GM12878 (cell line): ENCODE data around the gene C9orf72. TPM values are rescaled to one million over a fixed set of nuclear protein-coding genes. Genes with fewer than 3 reads are reported as not detected.
A peak's percentile ranks its signal among the peaks of the same experiment; 100 is the strongest.

Source experiments
- BHLHE40 ChIP-seq, 2 experiments: fragments of 450-650 bp in 1 of 2; IDR thresholded peaks; 2 replicates each; pipeline ENCODE4 v1.6.1; 2011 to 2017; ENCODE audit warnings: low read depth in 2 of 2, borderline replicate concordance in 1 of 2, improper control_type of control experiment in 1 of 2, low read length in 1 of 2, mild to moderate bottlenecking in 1 of 2
- CEBPZ ChIP-seq: fragments of 150-350 bp; IDR thresholded peaks from 2 replicates; pipeline ENCODE4 v1.6.1; 2016; ENCODE audit warnings: low read depth, low read length
- CHD2 ChIP-seq: IDR thresholded peaks from 2 replicates; pipeline ENCODE4 v1.6.1; 2011; ENCODE audit warnings: low read depth, low read length, improper control_type of control experiment, borderline replicate concordance
- EZH2 ChIP-seq: IDR thresholded peaks from 2 replicates; pipeline ENCODE4 v1.6.1; 2012; ENCODE audit warnings: low read depth, mild to moderate bottlenecking, control low read depth, inconsistent platforms, low read length, borderline replicate concordance; ENCODE audit not compliant: control insufficient read depth
- IKZF2 ChIP-seq, 2 experiments: fragments of 450-650 bp; IDR thresholded peaks; 2 replicates each; pipeline ENCODE4 v1.6.1; 2017; ENCODE audit warnings: mild to moderate bottlenecking in 2 of 2, moderate library complexity in 2 of 2
- MEF2B ChIP-seq: fragments of 450-650 bp; IDR thresholded peaks from 2 replicates; pipeline ENCODE4 v1.6.1; 2018; ENCODE audit warnings: mild to moderate bottlenecking, moderate library complexity; ENCODE audit not compliant: partially characterized antibody, poor library complexity, severe bottlenecking
- MXI1 ChIP-seq: fragments of 150-350 bp; IDR thresholded peaks from 2 replicates; pipeline ENCODE4 v1.6.1; 2011; ENCODE audit warnings: low read depth, mild to moderate bottlenecking, inconsistent platforms, low read length, improper control_type of control experiment
- POLR2AphosphoS2 ChIP-seq: IDR thresholded peaks from 2 replicates; pipeline ENCODE4 v1.6.1; 2011; ENCODE audit warnings: low read depth, mild to moderate bottlenecking, low read length, improper control_type of control experiment, moderate library complexity
- REST ChIP-seq: IDR thresholded peaks from 2 replicates; pipeline ENCODE4 v1.6.1; 2012; ENCODE audit warnings: mild to moderate bottlenecking, low read depth, low read length
- SIN3A ChIP-seq: IDR thresholded peaks from 2 replicates; pipeline ENCODE4 v1.6.1; 2012; ENCODE audit warnings: low read depth, low read length, improper control_type of control experiment
- SUZ12 ChIP-seq: fragments of 200-600 bp; sonication (generic); IDR thresholded peaks from one replicate; pipeline ENCODE4 v1.6.1; 2018; ENCODE audit warnings: antibody characterized with exemption, mild to moderate bottlenecking; ENCODE audit not compliant: unreplicated experiment
- YY1 ChIP-seq: IDR thresholded peaks from 2 replicates; pipeline ENCODE4 v1.6.1; 2011; ENCODE audit warnings: low read depth, mild to moderate bottlenecking, low read length
- ZBED1 ChIP-seq: IDR thresholded peaks from 2 replicates; pipeline ENCODE4 v1.6.1; 2016; ENCODE audit warnings: borderline replicate concordance
- ZBTB4 ChIP-seq: fragments of 450-650 bp; formaldehyde crosslinking; IDR thresholded peaks from 2 replicates; pipeline ENCODE4 v1.4.0; 2022; ENCODE audit warnings: mild to moderate bottlenecking, moderate library complexity
- ZNF217 ChIP-seq: fragments of 450-650 bp; IDR thresholded peaks from 2 replicates; pipeline ENCODE4 v1.6.1; 2017; ENCODE audit warnings: antibody characterized with exemption, mild to moderate bottlenecking
- polyA plus RNA-seq, 11 experiments: library from polyadenylated mRNA; depleted of rRNA in 4 of 11; unstranded in 6 of 11; stranded (reverse) in 5 of 11; fragments of >200 nt; fragmentation: Nextera tagmentation in 4 of 11; fragmentation: Illumina TruSeq in 1 of 11; extraction: Ambion mirVana in 4 of 11; extraction: Trizol in 1 of 11; gene quantifications; 1 replicate in 1 of 11; 2 replicates in 10 of 11; pipeline versions ENCODE4 v1.2.1 to v1.2.3, GENCODE V29; 2011 to 2016; ENCODE audit warnings: inconsistent platforms in 2 of 11, missing spikeins in 2 of 11, low read depth in 1 of 11
- total RNA-seq, 4 experiments: library from RNA; depleted of rRNA in 3 of 4; stranded (reverse); fragments of >200 nt in 3 of 4; fragmentation: Illumina TruSeq in 1 of 4; extraction: Trizol in 1 of 4; gene quantifications; 2 replicates each; pipeline versions ENCODE4 v1.2.1 to v1.2.3, GENCODE V29; 2013 to 2021
- TF ChIP-seq, protein P1 (sequence below): IDR thresholded peaks from 2 replicates; pipeline ENCODE4 v1.6.1; 2012; ENCODE audit warnings: low read depth, low read length, improper control_type of control experiment
- TF ChIP-seq, protein P2 (sequence below): IDR thresholded peaks from 2 replicates; pipeline ENCODE4 v1.6.1; 2012; ENCODE audit warnings: low read depth, low read length, improper control_type of control experiment

Gene C9orf72
- total and polyA plus RNA-seq, 10 of the 15 experiments (the other 5 are each of a cell fraction or from before 2014, with no cell fraction given), result 4.8 to 9.0 (median 6.4) TPM

DNA sequence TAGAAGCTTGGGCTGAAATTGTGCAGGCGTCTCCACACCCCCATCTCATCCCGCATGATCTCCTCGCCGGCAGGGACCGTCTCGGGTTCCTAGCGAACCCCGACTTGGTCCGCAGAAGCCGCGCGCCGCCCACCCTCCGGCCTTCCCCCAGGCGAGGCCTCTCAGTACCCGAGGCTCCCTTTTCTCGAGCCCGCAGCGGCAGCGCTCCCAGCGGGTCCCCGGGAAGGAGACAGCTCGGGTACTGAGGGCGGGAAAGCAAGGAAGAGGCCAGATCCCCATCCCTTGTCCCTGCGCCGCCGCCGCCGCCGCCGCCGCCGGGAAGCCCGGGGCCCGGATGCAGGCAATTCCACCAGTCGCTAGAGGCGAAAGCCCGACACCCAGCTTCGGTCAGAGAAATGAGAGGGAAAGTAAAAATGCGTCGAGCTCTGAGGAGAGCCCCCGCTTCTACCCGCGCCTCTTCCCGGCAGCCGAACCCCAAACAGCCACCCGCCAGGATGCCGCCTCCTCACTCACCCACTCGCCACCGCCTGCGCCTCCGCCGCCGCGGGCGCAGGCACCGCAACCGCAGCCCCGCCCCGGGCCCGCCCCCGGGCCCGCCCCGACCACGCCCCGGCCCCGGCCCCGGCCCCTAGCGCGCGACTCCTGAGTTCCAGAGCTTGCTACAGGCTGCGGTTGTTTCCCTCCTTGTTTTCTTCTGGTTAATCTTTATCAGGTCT is at the start of gene C9orf72 (continued):
- no peak for TF ChIP-seq BHLHE40 (IDR thresholded peaks at IDR 0.05; ENCODE audit: borderline replicate concordance in 1 of 2, low read depth in 2 of 2, low read length in 1 of 2)
- TF ChIP-seq SIN3A, result no peak
- TF ChIP-seq ZBTB4 (CRISPR knock-in tag), result no peak
- TF ChIP-seq REST, result no peak
- no peak for TF ChIP-seq EZH2
- no peak for TF ChIP-seq ZNF217
- TF ChIP-seq CHD2, result no peak
- no peak for TF ChIP-seq CEBPZ
- TF ChIP-seq ZBED1, result no peak
- TF ChIP-seq IKZF2 (IDR thresholded peaks at IDR 0.05), result peak in 1 of 2 experiments; percentile 34; a peak in 1 of 4 replicates
- no peak for TF ChIP-seq POLR2AphosphoS2
- TF ChIP-seq MXI1, result no peak
- no peak for TF ChIP-seq YY1
- TF ChIP-seq, protein P1, sequence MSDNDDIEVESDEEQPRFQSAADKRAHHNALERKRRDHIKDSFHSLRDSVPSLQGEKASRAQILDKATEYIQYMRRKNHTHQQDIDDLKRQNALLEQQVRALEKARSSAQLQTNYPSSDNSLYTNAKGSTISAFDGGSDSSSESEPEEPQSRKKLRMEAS, result no peak
- TF ChIP-seq, protein P2, sequence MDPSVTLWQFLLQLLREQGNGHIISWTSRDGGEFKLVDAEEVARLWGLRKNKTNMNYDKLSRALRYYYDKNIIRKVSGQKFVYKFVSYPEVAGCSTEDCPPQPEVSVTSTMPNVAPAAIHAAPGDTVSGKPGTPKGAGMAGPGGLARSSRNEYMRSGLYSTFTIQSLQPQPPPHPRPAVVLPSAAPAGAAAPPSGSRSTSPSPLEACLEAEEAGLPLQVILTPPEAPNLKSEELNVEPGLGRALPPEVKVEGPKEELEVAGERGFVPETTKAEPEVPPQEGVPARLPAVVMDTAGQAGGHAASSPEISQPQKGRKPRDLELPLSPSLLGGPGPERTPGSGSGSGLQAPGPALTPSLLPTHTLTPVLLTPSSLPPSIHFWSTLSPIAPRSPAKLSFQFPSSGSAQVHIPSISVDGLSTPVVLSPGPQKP, result no peak
- TF ChIP-seq MEF2B, result no peak
- TF ChIP-seq SUZ12, result no peak
